ENCODE data around the gene CNGA3.

Gene CNGA3

GRCh38 chr2:98379311-98380202 lies 33.3 kb downstream of the CNGA3 start:
- FAIRE-seq: no peak

DNA sequence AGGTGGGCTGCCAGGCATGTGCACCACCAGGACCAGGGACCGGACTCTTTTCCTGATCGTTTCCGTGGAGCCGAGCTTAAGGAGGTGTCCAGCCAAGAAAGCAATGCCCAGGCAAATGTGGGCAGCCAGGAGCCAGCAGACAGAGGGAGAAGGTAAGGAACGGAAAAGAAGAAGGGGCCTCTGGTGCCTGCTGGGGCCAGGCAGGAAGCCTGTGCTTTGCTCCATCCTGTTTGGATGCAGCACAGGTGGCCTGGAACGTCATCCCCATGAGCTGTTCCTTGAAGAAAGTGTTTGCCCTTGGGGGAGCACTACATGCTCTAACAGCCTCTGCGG lies 33.9 kb downstream of the CNGA3 start:
- FAIRE-seq: no peak

- no peak for FAIRE-seq
These were observed 35.2 kb downstream of the CNGA3 start for GRCh38 chr2:98381494-98381893.

- FAIRE-seq: no peak
These were observed 35.8 kb downstream of the CNGA3 start for GRCh38 chr2:98382086-98382485.

- FAIRE-seq: no peak
These were observed 36.5 kb downstream of the CNGA3 start for GRCh38 chr2:98382739-98383138.

GRCh38 chr2:98383166-98383565 lies 36.9 kb downstream of the CNGA3 start:
- no peak for FAIRE-seq

GRCh38 chr2:98385050-98385699 lies 38.9 kb downstream of the CNGA3 start:
- FAIRE-seq: peak; percentile 79

- no peak for FAIRE-seq
These were observed 41.2 kb downstream of the CNGA3 start for GRCh38 chr2:98387478-98387877.

DNA sequence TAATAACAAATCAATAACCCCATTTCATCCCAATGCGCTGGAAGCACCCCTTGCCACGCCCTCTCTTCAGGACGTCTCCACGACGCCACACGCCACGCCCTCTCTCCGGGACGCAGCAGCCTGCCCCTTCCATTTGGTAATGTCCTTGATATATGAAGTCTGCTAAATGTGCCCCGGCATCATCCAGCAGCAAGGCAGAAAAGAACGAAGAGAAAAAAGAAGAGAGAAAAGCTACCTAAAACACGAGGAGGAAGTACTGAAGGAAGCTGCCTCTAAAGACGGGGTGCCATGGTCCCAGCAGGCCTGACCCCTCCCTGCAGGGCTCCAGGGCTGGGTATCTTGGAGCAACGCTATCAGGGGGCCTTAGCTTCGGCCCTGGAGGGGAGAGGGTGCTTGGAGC lies 41.8 kb downstream of the CNGA3 start:
- no peak for FAIRE-seq

DNA sequence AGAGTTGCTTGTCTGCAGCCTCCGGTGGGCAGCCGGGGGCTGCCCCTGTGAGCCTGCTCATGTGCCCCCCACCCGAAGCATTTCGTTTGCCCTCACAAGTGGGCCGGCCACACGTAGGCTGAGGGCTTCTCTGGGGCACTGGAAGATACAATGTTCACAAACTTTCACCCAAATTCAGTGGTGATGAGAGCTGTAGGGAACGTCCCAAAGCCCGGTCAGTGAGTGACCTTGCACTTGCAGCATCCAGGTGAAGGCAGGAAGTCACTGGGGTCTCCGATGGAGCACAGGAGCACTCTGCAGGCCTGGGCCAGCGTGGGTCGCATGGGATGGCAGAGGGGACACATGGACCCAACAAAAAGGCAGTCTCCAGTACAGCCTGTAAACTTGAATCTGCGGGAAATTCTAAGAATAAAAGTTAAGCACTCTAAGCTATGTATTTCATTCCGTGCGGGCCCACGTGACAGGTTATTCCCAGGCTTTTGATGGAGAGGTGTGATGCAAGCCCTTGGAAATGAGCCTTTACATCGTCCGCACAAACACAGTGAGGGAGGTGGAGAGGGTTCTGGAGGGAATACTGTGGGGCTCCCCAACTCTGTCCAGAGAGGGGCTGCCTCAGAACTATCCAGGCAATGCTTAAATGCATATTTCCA lies 42.5 kb downstream of the CNGA3 start:
- no peak for FAIRE-seq

GRCh38 chr2:98389251-98389605 lies 43.0 kb downstream of the CNGA3 start:
- no peak for FAIRE-seq

DNA sequence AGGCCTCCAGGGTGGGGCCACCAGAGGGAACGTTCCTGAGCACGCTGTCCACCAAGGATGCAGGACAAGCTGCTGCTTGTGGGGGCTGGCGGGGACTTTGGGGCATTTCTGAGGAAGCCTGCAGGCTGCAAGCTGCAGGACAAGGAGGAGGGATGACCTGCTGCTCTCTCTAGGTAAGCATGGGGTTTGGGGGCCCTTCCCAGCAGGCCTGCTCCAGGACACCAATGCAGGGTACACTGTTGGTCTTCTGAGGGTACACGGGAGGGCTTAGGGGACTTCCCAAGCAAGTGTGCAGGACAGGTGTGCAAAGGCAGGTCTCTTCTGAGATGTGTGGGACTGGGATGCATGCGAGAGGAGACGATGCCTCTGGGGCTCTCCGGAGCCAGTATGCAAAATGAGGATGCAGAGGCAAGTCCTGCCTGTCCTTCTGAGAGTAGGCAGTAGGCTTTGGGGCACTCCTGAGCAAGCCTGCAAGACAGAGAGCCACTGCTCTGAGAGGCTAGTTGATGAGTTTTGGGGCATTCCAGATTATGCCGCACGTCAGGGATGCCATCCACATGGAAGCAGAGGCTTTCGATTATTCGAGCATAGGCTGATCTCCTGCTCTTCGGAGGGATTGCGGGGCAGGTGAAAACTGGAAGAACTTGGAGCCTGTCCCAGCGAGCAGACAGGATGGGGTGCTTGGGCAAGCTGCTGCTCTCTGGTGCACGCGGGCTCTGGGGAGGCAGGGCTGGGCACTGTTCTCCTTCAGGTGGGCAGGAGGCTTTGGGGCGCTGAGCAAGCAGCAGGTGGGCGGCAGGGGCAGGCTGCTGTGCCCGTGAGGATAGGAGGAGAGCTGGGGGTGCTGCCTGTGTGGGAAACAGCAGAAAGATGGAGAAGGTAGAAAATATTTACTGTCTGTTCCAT lies 44.6 kb downstream of the CNGA3 start:
- FAIRE-seq: no peak

- FAIRE-seq: no peak
These were observed 45.5 kb downstream of the CNGA3 start for GRCh38 chr2:98391581-98392270.

DNA sequence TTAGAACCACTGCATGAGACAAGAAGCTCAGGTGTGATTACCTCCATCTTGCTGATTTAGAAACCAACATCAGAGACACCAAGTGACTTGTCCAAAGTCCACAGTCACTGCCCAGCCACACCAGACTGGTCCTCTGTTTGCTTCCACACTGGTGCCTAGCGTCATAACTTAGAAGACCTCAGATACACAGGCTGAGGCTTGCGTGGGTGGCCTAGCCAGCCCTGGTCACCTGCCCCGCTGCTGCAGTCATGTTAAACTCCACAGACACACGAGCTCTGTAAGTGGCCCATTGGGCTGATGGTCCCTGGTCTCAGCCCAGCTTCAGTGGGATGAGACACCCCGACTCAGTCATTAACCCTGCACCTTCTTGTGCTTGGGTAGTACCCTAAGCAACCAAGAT lies 47.1 kb downstream of the CNGA3 start:
- no peak for FAIRE-seq

- FAIRE-seq: no peak
These were observed 48.4 kb downstream of the CNGA3 start for GRCh38 chr2:98394595-98395153.

DNA sequence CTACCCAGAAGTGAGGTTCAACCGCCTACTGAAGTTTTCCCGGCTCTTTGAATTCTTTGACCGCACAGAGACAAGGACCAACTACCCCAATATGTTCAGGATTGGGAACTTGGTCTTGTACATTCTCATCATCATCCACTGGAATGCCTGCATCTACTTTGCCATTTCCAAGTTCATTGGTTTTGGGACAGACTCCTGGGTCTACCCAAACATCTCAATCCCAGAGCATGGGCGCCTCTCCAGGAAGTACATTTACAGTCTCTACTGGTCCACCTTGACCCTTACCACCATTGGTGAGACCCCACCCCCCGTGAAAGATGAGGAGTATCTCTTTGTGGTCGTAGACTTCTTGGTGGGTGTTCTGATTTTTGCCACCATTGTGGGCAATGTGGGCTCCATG lies 49.7 kb downstream of the CNGA3 start:
- no peak for FAIRE-seq

GRCh38 chr2:98396745-98397355 lies 50.6 kb downstream of the CNGA3 start:
- no peak for FAIRE-seq

DNA sequence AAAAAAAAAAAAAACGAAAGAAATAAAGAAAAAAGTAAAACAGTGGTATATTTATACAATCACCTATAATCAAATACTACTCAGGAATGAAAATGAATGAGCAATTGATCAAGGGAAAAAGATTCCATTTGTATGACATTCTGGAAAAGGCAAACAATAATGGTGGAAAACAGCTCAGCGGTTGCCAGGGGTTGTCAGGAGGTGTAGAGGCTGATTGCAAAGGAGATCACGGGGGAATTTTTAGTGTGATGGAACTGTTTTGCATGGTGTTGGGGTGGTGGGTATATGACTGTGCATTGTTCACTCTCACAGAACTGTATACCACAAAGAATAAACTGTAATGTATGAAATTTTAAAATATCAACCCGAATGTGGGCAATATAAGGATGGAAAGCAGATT lies 52.9 kb downstream of the CNGA3 start:
- no peak for FAIRE-seq

DNA sequence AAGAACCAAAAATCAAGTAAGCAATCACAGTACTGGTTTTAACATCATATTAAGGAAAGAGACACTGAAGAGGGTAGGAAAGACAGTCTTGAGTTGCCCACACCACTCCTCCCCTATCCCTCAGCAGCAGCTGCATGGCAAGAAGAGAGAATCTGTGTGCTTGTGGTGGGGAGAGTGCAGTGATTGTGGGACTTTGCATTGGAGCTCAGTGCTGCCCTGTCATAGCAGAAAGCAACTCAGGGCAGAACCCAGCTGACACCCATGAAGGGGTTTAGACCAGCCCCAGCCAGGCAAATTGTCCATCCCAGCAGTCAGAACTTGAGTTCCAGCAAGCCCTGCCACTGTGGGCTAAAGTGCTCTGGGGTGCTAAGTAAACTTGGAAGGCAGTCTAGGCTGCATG lies 57.6 kb downstream of the CNGA3 start:
- no peak for FAIRE-seq

GRCh38 chr2:98404556-98405250 lies 58.4 kb downstream of the CNGA3 start:
- no peak for FAIRE-seq

GRCh38 chr2:98405301-98405700 lies 59.0 kb downstream of the CNGA3 start:
- no peak for FAIRE-seq
